Panc1 (cell line): ENCODE measurements around the gene MIEN1.

Source experiments
- CTCF ChIP-seq: fragments of 450-650 bp; IDR thresholded peaks from 2 replicates; pipeline ENCODE4 v1.5.1; 2017; ENCODE audit warnings: mild to moderate bottlenecking
- REST ChIP-seq, 2 experiments: IDR thresholded peaks; 2 replicates each; pipeline ENCODE4 v1.6.1; 2011 to 2012; ENCODE audit warnings: low read depth in 2 of 2, control low read depth in 1 of 2, low read length in 1 of 2, mild to moderate bottlenecking in 1 of 2, moderate library complexity in 1 of 2; ENCODE audit not compliant: insufficient read depth in 1 of 2

- TF ChIP-seq CTCF (no peak), REST (IDR thresholded peaks at IDR 0.05; ENCODE audit: insufficient read depth in 1 of 2, low read depth in 2 of 2, low read length in 1 of 2) (no peak)
These were observed 32.9 kb upstream of the MIEN1 start for GRCh38 chr17:39763051-39763820.
